LNCAP (cell line): ENCODE results near the gene PLAC9.

Experiments used
- TF ChIP-seq, protein P1 (sequence below): fragments of 450-650 bp; IDR thresholded peaks from 2 replicates; pipeline ENCODE4 v1.5.1; 2017; ENCODE audit warnings: mild to moderate bottlenecking

PLAC9 gene

DNA sequence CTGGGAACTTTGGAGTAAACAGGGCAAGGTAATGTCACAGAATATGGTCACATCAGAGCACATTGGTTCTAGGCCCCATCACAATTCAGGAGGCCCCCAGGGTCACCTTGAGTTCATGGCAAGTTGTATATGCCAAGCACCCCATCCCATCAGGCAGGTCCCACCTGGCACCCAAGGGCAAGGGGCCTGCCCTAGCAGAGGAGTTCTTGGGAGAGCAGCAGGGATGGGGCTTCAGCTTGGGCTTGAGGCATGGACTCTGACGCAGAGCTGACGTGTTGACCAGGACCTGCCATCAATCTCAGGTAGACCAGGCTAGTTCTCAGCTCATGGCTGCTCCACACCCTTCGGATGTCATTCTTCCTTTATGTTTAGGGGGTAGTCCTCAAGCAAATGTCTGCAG lies 20.9 kb downstream of the PLAC9 start:
- TF ChIP-seq, protein P1, sequence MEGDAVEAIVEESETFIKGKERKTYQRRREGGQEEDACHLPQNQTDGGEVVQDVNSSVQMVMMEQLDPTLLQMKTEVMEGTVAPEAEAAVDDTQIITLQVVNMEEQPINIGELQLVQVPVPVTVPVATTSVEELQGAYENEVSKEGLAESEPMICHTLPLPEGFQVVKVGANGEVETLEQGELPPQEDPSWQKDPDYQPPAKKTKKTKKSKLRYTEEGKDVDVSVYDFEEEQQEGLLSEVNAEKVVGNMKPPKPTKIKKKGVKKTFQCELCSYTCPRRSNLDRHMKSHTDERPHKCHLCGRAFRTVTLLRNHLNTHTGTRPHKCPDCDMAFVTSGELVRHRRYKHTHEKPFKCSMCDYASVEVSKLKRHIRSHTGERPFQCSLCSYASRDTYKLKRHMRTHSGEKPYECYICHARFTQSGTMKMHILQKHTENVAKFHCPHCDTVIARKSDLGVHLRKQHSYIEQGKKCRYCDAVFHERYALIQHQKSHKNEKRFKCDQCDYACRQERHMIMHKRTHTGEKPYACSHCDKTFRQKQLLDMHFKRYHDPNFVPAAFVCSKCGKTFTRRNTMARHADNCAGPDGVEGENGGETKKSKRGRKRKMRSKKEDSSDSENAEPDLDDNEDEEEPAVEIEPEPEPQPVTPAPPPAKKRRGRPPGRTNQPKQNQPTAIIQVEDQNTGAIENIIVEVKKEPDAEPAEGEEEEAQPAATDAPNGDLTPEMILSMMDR: no peak

DNA sequence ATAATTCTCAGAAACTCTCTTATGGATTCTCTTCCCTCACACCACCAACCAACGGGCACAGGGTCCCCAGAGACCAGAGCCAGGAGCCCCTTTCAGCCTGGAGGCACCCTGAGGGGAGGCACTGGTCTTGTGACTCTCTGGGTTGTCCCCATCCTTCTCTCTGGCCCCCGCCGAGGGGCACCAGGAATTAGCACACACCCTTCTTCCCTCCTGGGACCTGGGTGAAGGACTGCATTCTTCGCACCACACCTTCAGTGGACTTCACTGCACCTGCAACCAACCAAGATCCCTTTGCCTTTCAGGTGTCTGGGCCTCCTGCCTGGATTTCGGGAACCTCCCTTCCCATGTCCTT lies 22.1 kb downstream of the PLAC9 start:
- TF ChIP-seq, protein P1: no peak

DNA sequence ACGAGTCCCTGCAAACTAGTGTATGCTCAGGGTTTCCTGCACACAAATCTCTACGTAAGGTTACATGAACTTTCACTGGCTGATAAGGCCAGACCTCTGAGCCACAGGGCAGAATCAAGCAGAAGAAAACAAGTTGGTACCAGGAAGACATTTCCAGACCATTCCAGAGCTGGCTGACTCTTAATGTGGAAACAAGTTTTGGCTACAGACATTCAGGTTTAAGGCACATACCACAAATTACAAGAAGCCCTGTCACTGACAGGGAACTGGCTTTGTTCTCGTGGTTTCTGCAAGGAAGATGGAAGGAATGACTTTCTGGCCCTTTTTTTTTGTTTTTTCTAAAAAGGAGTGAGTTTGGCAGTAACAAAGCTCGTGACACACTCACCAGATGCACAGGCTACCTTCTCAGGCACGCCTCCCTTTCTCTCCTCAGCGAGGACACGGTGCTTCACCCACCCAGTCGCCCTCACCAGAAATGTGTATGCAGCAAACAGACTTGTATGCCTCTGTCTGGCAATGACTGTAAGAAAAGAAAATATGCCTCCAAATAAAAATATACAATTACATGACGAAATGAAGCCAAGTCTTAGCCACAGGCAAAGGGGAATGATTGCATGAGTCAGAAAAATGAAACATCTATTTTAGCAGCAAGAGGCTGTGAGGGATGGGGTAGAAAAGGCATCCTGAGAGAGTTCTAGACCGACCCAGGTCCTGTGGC lies 22.6 kb downstream of the PLAC9 start:
- TF ChIP-seq, protein P1: no peak

DNA sequence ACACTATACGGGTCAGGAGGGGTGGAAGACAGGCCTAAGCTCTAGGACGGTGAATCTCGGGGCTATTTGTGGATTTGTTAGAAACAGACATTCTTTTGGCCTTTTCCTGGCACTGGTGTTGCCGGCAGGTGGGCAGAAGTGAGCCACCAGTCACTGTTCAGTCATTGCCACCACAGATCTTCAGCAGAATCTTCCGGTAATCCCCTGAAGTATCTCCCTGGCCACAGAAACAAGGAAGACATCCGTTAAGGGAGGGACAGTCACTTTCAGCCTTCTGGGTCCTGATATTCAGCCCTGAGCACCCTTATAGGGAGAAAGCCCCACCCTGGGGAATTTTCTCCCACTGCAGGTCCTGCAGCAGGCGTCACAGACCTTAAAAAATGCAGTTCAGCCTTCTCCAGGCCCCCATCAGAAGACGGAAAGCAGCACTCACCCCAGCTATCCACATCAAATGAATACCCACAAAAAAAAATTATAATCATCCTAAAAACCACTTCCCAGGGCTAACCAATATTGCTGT lies 23.2 kb downstream of the PLAC9 start:
- TF ChIP-seq, protein P1: no peak

DNA sequence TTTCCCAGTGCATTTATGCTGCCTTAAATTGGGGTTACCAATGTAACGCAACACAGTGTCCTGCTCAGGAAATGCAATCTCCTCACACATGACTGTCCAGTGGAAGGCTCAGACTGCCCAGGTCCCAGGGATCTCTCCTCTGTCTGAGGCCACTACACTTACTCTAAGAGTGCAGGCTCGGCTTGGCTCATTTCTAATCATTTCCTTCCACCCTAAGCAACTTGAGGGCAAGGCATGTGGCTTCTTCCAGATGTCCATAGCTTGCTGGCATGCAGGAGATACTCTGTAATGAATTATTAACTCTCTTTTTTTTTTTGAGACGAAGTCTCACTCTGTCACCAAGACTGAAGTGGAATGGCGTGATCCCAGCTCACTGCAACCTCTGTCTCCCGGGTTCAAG lies 23.7 kb downstream of the PLAC9 start:
- TF ChIP-seq, protein P1: no peak

DNA sequence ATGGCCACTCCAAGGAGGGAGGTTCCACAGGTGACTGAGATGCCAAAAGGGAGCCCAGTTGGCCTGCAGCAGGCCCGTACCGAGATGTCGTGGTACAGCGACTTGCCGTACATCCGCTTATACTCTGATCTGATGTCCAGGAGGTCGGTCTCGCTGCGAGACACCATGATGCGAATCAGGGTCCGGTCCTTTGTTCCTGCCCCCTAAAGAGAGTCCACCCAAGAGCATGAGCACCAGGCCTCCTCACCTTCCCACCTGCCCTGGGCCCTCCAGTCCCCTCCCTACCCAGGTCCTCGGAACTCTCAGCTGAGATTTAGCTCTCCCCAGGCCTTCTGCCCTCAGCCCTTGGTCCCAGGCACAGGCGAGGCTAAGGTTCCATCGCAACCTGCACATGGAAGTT lies 25.0 kb downstream of the PLAC9 start:
- TF ChIP-seq, protein P1: no peak

DNA sequence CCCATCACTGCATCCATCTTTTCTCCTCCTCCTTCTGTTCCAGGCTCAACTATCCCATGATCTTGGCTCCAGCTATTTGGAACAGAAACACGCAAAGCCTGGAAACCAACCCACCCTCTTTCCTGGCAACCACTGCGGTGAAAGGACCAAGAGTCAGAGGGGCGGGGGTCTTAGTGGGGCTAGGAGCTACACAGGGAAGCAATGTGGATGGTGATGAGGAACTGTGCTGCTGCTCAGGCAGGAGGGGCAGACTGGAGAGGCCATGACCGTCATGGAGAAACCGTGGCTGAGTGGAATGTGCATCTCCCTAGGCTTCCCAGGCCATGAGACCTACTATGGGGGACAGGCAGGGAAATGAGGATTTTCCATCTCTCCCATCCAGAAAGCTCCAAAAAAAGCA lies 25.6 kb downstream of the PLAC9 start:
- TF ChIP-seq, protein P1: no peak
